NCI-H2029 (cell line): Measurements from ENCODE around the gene PPIE.
"Not testable (repeated sequence)": the region's sequence is repeated elsewhere in the genome, so short reads cannot be mapped to it uniquely, and the experiment has no call there.

ENCODE experiments used
- DNase-seq: peaks from one replicate; lab custom pipeline; 2025; lab: John Stamatoyannopoulos, UW

Gene PPIE

DNA sequence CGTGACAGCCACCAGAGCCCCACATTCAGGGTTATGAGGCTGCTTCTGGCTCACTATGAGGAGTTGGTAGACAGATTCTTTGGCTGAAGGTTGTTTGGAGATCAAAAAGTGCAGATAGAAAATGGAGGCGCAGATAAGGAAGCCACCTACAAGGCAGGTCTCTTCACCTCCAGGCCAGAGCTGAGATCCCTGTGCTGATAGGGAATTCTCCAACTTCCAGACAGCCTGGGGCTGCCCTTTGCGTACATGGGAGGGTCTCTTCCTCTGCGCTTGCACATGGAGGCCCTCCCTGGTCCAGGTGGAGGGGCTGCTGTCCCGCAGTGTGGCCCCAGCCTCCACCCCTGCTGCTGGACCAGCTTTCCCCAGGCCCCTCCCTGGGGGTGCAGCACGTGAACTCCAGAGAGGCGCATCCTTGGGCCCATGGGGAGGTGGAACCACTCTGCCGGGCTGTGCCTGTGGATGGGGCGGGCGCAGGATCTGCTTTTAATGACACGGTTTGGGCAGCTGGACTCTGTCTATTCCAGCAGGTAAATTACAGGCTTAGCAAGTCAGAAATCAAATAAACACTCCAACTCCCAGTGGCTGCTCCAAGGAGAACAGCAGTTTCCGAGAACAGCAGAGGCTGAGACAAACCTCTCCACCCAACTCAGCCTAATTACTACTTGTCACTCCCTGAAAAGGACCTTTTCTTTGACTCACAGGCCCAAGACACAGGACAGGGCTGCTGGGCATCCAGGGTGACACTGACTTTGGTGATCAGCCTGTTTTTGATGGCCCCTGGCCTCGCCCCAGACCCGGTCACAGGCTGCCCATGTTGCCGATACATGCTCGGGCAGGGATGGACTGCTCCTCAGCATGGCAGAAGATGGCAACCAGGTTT, 20.1 kb downstream of the PPIE start:
- DNase-seq, result no peak

DNA sequence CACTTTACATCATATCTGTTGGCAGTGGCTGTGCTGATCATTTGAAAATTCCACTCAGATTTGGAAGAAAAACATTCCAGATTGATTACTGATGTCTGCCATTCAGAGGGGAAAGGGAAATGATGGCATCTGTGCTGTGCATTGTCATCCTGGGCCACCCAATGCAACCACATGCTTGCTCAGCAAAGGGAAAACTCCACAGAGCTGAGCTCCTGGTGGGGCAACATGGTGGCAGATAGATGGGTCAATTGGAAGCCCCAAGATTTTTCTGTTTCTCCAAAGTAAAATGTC, 20.7 kb downstream of the PPIE start:
- DNase-seq, result no peak

DNA sequence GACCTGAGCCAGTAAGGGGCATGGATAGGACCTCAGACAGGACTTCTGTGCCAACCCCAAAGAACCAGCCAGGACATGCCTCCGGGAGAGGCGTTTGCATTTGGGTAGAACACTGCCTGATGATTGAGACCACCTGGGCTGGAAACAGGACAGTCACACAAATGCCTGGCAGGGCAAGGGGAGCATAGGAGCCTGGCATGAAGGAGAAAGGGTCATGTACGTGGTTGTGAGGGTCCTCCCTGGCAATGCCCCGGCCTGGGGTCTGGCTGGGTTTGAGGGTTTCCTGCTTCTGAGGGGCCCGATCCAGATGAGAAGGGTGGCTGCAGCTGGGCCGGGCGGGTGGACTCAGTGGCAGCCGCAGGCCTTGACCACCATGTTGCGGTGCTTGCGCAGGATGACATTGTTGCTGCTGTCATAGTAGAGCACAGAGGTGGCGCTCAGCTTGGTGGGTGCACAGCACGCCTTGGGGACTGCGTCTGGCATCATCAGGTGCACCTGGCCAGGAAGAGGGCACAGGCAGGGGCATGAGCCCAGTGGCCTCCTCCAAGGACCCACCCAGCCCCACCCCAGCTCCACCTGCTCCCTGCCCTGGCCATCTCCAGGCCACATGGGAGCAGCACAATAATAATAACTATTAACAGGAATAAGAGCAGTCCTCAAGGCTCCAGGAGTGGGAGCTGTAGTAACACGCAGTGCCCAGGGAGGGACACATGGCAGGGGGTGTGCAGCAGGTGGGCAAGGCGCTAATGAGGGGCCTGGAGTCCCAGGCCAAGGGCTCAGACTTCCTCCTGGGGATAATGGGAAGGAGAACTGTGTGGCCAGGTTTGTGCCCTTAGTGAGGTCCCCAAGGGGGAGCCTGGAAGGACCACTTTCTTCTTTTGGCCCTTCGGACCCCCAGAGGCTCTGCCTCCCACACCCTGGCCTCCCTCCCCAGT, 21.7 kb downstream of the PPIE start:
- no peak for DNase-seq

DNA sequence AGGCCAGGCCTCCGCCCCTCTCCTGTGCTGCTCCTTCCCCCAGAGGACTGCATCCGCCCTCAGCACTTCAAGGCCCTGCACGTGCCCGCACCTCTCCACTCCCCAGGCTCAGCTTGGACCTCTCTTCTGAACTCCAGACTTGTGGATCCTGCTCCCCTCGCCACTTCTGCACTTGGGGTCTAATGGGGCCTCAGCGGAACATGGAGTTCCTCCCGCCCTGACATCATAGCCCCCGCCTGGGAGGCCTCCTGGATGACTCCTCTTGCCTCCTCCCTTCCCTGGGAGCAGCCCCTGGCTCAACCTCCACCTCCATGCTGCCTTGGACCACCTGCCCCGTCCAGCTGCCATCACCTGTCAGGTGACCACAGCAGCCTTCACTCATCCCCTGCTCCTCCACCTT, 22.3 kb downstream of the PPIE start:
- DNase-seq, result no peak

DNA sequence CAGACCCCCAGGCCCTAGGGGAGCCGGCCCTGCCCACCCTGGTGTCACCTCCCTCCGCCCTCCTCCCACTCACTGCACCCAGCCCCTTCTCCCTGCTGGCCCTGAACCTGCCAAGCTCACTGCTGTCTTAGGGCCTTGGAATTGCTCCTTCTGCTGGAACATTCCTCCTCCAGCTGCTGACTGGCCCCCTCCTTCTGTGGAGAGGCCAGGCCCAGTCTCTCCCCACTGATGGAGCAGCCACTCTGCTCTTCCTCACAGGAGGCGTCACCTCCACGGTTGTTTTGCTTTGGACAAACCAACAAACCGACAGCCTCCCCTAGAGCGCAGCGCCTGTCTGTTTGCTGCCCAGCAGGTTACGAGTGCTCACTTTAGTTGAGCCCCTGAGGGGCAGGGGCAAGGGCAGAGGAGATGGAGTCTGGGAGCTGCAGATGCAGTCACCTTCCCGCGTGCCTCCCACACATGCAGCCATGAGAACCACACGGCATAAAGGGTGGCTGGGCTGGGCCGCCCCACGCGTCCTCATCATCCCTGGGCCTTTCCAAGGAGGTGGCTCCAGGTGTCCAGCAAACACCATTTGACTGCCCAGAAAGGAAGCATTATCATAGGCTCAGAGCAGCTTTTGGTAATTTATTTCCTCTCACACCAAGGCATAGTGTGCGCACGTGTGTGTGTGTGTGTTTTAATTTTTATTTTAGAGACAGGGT, 23.0 kb downstream of the PPIE start:
- DNase-seq, result no peak

DNA sequence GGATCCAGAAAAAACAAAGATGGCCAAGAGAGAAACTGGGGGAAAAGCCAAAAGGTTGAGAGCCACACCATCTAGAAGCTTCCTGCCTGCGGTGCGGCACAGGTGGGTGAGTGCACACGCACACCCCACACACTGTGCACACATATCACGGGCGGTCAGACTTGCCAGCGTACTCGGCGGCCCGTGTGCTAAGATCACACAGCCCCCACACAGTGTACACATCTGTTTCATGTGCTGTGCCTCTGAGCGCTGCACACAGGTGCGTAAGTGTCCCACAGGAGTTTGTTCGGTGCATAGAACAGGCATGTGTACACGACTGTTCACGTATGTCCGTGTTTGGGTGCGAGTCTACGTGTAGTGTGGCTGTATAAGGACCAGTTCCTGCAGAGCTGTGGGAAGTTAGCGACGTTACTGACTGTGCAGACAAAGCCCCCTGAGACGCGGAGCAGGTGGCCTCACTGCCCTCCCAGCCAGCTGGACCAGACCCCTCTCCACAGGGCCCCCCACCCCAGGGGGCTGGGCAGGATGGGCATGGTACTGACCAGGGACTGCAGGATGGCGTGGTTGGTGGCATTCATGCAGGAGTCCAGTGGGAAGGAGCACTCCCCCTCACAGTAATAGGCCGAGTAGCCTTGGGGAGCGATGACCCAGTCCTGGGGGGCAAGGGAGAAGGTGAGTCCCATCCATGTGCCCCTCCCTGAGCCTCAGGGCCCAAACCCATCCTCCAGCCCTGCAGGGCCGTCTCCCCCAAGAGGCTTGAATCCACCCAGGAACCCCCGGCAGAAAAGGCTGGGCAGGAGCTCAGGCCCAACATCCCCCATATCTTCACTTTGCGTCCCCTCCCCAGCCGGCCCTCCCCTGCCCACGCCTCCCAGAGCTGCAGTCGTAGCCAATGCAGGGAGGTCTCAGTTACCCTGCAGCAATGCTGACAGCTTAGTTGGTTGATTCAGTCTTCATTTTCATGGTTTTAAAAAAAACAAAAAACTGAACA, 24.2 kb downstream of the PPIE start:
- no peak for DNase-seq

- DNase-seq, result not testable (repeated sequence)
Measured at GRCh38 chr1:39763619-39764374, 25.1 kb downstream of the PPIE start.

GRCh38 chr1:39764512-39764911, 25.8 kb downstream of the PPIE start:
- not testable (repeated sequence) for DNase-seq

DNA sequence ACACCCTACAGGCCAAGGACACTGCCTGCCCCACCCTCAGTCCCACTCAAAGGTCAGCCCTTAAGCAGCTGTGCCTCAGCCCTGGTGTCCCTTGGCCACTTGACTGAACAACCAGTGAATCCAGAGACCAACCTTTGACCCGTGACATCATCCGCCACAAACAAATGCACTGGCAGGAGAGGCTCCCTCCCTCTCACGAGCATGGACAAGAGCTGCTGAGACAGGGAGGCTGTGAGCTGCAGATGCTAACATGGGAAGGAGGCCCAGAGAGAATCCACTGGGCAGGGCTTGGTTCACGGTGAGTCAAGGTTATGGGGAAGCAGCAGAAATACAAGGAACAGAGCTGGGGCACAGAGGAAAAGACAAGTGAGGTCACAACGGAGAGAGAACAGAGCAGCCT, 27.8 kb downstream of the PPIE start:
- not testable (repeated sequence) for DNase-seq

DNA sequence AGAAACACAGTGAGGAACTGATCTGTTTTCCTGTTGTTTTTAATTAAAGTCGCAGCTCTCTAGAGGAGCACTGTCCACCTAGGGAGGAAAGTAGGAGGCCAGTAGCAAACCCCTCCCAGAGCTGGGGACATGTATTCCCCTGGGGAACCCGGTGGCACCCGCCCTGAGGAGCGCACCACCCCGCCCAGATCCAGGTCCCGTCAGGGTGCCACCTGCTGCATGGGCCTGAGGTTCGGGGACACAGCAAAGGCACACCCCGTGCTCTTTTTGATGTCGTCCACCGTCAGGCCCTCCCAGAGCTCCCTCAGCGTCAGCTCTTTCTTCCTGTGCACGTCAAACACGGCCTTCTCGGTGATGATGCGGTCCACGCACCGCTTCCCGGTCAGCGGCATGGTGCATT, 30.8 kb downstream of the PPIE start:
- not testable (repeated sequence) for DNase-seq

- DNase-seq, result not testable (repeated sequence)
Measured at GRCh38 chr1:39770100-39771021, 31.7 kb downstream of the PPIE start.

DNA sequence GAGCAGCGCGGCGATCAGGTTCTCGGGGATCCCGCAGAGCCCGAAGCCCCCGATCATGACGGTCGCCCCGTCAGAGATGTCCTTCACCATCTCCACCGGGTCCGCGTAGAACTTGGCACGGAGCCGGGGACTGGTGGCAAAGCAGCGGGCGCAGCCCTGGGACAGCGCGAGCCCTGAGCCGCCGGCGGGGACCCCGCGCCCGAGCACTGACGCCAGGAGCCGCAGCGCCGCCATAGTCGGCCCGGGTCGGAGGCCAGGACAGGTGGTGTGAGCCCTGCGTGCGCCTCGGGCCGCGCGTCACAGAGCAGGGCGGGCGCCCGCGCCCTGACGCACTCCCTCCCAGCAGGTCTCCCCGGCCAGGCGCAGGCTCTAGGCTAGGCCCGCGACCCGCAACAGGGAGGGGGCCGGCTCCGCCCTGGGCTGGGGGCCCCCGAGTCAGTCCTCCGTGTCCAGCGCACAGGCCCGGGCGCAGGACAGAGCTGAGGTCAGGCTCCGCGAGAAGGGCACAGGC, 32.4 kb downstream of the PPIE start, which contains the start of gene OXCT2:
TSS of gene OXCT2 (minus strand) at position 327 of the 511 bp plus-strand sequence. CDS start at position 234, 93 bp downstream.
- not testable (repeated sequence) for DNase-seq

GRCh38 chr1:39773369-39773979, 34.8 kb downstream of the PPIE start:
- not testable (repeated sequence) for DNase-seq

- not testable (repeated sequence) for DNase-seq
Measured at GRCh38 chr1:39775141-39775540, 36.5 kb downstream of the PPIE start.

DNA sequence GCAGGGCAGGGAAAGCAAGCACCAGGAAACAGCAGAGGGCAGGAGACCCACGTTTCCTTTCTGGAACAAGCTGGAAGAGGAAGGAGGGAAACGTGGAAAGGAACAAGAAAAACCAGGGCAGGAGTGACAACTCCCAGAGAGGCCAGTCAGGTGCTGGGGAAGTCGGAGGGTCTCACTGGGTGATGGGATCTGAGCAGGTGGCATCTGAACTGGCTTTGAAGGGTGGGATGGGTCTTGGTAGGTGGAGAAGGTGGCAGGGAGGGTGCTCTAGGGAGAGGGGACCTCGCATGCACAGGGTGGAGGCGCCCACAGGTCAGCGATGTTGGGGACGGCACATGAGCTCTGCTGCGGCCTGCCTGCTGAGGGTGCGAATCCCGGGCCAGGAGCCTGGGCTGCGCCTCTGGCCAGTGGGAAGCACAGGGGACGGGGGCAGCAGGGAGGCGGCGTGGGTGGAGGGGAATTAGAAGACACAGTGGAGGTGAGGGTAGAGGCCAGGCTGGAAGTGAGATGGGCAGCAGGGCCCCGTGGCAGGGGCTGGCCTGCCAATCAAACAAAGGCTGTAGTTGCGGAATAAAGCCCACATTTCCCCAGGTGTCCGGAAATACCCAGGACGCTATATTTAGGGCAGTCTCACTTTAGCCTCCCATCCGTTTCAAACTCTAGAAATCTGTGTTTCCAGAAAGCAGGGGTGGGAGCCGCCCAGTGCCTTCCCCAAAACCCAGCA, 37.2 kb downstream of the PPIE start:
- not testable (repeated sequence) for DNase-seq

GRCh38 chr1:39776400-39776713, 37.7 kb downstream of the PPIE start:
- DNase-seq, result no peak

DNA sequence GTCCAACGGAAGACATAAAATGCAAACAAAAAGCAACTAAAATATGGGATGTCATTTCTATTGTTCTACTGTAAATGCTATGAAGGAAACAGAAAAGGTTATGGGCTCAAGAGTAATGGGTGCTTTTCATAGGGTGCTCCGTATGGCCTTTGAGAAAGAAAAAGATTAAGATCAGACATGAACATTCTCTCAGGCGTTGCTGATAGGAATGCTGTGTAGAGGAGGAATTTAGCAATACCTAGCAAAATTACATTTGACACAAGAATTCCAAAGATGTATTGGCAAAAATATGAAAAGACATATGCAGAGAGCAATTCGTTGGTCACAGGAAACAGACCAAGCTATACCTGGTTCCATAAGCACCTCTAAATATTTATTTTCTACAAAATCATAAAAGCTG, 38.2 kb downstream of the PPIE start:
- no peak for DNase-seq

GRCh38 chr1:39777306-39777705, 38.6 kb downstream of the PPIE start:
- DNase-seq, result no peak
